HTERT RPE-1 (cell line): ENCODE results near the gene COL3A1.

ENCODE experiments used
- in situ Hi-C: fragments of 300-500 bp; cut with MboI; formaldehyde crosslinking; loops from 4 replicates; pipeline ENCODE4 v1.14.3; 2020; ENCODE audit warnings: low sequenced_read_pairs

The COL3A1 gene

DNA sequence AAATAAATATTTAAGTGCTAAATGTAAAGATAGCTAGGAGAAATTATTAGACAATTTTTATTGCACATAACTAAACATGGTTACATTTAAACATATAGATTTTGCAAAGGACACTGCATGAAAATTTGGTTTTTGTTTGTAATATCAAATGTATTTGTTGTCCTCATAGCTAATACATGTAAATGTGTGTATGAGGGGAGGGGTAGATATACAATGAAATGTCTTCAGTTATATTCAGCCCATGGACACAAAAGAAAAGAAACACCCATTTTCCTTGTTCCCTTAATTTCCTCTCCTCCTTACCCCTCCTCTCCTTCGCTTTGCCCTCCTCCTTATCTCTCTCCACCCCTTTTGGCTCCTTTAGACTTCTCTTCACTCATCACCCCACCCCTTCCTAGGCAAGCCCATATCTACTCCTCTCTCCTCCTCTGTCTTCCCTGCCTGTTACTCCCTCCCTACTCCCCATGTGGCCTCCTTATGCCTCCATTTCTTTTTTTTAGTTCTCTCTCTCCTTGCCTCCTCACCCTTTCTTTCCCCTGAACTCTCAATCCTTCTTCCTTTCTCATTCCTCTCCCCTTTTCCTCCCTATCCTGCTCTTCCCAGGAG, 1.4 kb downstream of the COL3A1 start:
- in situ Hi-C loops = no loop called here

DNA sequence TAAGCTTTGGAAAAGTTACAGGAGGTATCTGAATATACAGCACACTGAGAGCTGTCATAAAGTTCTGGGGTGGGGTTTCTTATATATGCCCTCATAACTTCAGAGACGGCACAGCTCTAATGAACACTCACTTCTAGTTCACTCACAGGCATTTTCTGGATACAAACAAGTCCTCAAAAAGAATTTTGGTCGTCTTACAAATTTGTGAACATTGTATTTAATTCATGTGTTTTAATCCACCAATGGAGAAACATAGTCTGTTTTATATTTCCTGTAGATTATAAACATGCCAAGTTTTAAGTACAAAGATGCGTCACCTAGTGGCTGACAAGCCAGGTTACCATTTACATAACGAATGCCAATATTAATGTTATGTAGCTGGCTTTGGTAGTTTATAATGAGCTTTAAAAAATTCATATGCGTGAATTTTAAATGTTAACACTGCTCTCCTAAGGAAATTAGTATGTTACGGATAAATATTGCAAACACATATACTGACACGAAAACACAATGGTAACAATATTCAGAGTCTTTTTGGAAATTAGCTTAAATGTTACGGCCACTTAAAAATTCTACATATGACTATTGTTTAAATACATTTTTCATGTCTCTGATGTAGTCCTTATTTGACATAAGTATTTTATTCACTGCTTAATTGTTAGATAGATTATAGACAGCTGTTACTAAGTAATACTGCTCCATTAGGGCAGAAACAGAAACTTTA, 2.5 kb downstream of the COL3A1 start:
- in situ Hi-C loops = no loop called here

GRCh38 chr2:188977317-188977716, 3.1 kb downstream of the COL3A1 start:
- in situ Hi-C loops = no loop called here

DNA sequence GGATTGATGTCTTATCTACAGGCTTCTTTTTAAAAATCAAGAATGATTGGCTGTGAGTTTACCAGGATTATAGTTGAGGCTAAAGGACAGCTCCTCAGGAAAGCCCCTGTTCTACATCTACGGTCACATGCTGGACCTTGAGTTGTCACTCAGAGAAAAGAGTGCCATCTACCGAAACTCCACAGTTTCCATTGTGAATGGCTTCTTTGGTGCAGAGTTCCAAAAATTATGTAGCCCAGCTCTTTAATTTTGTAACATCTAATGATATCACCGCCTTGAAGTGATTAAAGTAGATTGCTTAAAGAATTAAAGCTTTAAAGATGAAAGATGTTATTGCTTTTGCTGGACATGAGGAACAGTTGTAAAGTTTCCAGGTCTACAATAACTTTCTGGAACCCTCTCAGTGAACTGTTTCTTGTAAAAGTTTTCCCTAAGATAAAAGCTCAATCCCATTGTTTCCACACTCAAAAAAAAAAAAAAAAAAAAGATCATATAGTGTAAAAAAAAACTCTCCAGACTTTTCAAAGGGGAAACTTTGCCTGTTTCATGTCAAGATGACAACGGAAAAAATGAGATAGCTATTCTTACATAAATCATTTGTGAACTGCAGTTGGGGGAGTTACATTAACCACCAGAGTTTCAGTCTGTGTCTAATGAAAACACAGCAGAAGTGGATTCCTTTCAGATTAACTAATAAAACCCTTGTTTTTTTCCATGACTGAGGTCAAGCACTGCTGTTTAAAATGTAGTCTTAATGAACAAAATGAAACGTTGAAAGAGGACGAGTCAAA, 4.3 kb downstream of the COL3A1 start:
- in situ Hi-C loops = no loop called here

- in situ Hi-C loops = no loop called here
Observed at GRCh38 chr2:188979187-188980114, 5.3 kb downstream of the COL3A1 start.

DNA sequence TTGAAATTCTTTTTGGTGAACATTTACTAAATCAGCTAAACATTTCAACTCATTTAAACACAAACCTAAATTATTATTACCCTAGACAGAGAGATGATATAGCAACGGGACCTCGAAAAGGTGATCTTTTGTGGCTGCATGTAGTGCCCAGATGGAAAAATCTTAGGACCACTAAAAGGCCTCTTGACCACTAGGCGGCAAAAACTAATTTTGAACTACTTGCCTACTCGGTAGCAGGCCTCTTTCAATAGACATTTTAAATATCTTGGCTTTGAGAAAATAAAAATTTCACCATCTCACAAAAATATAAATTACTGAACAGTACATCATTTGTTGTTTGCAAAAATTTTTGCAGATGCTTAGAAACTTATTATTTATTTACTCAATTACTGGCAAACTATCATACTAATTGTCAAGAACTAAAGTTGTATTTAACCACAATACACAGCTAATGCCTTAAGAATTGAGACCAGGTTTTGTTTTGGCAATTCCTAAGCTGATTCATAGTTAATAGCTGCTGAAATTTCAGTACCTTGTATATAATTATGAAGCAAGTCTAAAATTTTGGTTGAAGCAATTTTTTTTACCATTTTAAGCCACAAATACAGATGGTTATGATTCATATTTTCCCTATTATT, 9.4 kb downstream of the COL3A1 start:
- in situ Hi-C loops = no loop called here

DNA sequence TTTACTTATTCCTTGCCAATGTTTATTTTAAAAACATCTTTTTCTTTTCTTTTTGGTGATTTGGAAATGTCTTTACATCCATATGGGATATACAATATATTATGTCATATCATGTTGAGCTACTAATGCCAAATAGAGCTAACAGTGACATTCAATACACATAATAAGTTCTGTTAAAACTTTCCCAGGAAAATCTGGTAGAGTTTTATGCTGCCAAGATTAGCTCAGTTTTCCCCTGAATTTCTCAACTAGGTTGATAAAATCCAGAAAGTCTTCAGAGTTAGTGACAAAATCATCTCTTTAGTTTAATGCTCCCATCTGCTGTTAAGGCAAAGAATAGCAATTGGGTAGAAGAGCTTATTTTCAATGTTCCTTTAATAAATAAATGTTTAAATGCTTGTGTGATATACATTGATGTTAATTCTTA, 9.9 kb downstream of the COL3A1 start:
- in situ Hi-C loops = no loop called here

- in situ Hi-C loops = no loop called here
Observed at GRCh38 chr2:188984680-188985079, 10.5 kb downstream of the COL3A1 start.

GRCh38 chr2:188986839-188987238, 12.7 kb downstream of the COL3A1 start:
- in situ Hi-C loops = no loop called here

- in situ Hi-C loops = no loop called here
Observed at GRCh38 chr2:188993247-188993646, 19.1 kb downstream of the COL3A1 start.

DNA sequence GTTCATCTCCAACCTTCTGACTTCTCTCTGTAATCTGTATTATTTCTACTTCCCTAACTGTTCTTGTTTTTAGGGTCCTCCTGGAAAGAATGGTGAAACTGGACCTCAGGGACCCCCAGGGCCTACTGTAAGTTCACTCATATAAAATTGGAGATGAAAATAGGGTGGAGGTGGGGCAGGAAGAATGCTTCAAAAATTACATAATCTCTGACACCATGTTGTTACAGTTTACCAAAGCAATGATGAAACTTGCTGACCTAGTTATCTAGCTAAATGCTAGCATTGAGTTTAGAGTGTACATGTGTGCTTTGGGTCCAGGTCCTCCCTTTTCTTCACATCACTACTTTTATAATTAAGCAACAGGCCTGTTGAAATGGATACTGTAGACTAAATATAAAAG, 23.1 kb downstream of the COL3A1 start:
- in situ Hi-C loops = no loop called here

DNA sequence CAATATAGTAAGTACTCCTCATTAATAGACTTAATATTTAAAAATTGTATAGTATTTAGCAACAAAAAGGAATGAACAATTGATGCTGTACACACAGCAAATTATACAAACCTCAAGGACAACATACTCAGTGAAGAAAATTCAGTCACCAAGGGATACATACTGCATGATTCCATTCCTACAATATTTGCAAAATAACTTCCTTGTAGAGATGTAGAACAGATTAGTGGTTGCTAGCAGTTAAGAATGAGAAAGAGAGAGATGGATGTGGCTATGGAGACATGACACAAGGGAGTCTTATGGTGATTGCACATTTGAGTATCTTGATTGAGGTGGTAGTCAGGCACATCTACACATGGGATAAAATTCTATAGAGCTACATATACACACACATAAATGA, 26.0 kb downstream of the COL3A1 start:
- in situ Hi-C loops = no loop called here

- in situ Hi-C loops = no loop called here
Observed at GRCh38 chr2:189002079-189002478, 27.9 kb downstream of the COL3A1 start.

DNA sequence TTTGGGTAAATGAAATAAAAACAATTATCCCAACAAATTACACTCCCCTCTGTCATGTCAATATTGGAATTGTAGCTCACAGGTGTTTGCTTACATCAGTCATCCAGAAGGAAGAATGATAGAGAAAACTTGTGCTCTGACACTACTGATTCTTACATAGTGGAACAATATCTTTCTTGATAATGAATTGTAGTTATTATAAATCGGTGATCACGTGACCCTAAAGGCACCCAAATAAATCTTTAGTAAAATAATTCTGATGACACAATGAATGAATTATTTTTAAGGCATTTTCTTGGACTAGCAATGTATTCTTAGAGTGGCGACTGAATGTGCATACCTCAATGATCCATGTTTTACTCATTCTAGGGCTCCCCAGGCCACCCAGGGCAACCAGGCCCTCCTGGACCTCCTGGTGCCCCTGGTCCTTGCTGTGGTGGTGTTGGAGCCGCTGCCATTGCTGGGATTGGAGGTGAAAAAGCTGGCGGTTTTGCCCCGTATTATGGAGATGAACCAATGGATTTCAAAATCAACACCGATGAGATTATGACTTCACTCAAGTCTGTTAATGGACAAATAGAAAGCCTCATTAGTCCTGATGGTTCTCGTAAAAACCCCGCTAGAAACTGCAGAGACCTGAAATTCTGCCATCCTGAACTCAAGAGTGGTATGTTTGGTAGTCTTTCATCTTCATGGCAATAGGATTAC, 34.5 kb downstream of the COL3A1 start:
- in situ Hi-C loops = no loop called here

GRCh38 chr2:189010536-189010935, 36.4 kb downstream of the COL3A1 start:
- in situ Hi-C loops = no loop called here

DNA sequence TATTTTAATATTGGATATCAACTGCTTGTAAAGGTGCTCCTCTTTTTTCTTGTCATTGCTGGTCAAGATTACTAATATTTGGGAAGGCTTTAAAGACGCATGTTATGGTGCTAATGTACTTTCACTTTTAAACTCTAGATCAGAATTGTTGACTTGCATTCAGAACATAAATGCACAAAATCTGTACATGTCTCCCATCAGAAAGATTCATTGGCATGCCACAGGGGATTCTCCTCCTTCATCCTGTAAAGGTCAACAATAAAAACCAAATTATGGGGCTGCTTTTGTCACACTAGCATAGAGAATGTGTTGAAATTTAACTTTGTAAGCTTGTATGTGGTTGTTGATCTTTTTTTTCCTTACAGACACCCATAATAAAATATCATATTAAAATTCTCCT, 38.2 kb downstream of the COL3A1 start:
- in situ Hi-C loops = no loop called here

DNA sequence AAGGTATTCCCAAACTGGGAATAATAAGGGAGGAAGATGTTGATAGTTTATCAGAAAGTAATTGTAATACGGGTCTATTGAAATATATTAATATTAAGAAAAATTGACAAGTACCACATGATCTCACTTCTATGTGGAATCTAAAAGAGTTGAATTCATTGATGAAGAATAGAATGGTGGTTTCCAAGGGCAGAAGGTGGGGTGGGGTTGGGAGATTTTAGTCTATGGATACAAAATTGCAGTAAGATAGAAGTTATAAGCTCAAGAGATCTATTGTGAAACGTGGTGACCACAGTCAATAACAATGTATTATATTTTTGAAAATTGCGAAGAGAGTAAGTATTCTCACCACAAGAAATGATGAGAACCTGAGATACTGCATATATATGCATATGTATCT, 38.9 kb downstream of the COL3A1 start:
- in situ Hi-C loops = no loop called here

GRCh38 chr2:189013671-189014448, 39.7 kb downstream of the COL3A1 start:
- in situ Hi-C loops = no loop called here
